ENCODE data around the gene TAF1C. TPM values are rescaled to one million over a fixed set of nuclear protein-coding genes. Genes with fewer than 3 reads are reported as not detected.

Gene TAF1C
- total RNA-seq, 1 experiment from 2014 or later, result 40.2 TPM

DNA sequence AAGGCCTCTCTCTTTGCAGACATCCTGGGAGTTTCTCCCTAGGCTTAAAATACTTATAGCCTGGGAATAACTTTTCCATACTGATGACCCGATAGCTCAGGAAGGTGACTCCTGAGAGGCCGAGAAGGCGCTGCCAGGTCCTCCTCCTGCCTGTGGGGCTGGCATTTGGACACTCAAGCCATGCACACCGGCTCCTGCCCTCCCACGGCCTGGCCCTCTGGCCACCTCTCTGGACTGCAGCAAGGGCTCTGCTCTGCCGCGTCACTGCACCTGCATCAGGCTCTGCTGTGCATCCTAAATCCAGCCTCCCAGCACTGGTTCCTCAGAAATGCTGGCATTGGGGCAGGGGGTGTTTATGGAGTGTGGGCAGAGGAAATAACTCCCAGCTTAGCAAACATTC lies 38.7 kb upstream of the TAF1C start:
- TF ChIP-seq EZH2 (IDR thresholded peaks at IDR 0.05; ENCODE audit: low read depth), result no peak
- TF ChIP-seq CTCF (conservative IDR thresholded peaks at IDR 0.05), result no peak
- DNase-seq, result no peak
- no peak overlapping the region for H3K4me2 ChIP-seq
- no peaks in the 10 kb centered on the region for H3K27me3 ChIP-seq (ENCODE audit: insufficient read depth, low read depth)
- H3K79me2 ChIP-seq (ENCODE audit: low read depth), result no peaks in the 10 kb centered on the region
- H2AFZ ChIP-seq, result no peak overlapping the region
- POLR2A ChIA-PET (ENCODE audit: unreplicated experiment), result no interaction called here
- H3K4me1 ChIP-seq (replicated peaks; ENCODE audit: insufficient read depth), result peaks cover 40% of the 10 kb centered on the region
- no peak overlapping the region for H3K27ac ChIP-seq
- H3K9me3 ChIP-seq (ENCODE audit: insufficient read depth, low read depth), result 0 out of 2 replicates have a peak, but pooled peaks cover 3% of the 10 kb centered on the region
- H3K4me3 ChIP-seq, result no peak overlapping the region
- intact Hi-C loops (cut with micrococcal nuclease; ENCODE audit: unreplicated experiment), result loop anchor here (5.0 kb wide), 1 partner anchor 277 kb away; the partner anchor contains the start of gene MEAK7
- H3K9me2 ChIP-seq (ENCODE audit: insufficient read depth), result no peaks in the 10 kb centered on the region
- no TSS peak for BruUV-seq (replicated peaks)
- no peaks in the 10 kb centered on the region for H3K36me3 ChIP-seq (ENCODE audit: low read depth)
- CTCF ChIA-PET, result no interaction called here
- no peaks in the 10 kb centered on the region for H4K20me1 ChIP-seq (ENCODE audit: insufficient read depth)
- peaks cover 30% of the 10 kb centered on the region for H3F3A ChIP-seq (ENCODE audit: insufficient read depth, low read depth)

DNA sequence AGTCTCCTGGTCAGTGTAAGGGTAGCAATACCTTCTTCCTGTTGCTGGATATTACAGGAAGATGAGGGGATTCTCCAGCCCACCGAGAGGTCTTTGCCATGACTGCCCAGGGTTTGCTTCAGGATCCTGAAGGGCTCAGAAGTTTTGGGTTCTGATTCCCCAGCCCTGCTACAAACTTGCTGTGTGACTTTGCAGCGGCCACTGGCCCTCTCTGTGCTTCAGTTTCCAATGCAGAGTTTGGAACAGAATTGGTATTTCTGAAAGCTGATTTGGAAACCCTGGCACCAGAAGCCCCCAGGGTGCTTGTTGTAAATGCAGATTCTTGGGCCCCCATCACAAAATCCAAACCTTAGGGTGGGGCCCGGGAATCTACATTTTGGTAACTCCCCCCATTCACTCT lies 38.3 kb upstream of the TAF1C start:
- H3K4me2 ChIP-seq, result no peak overlapping the region
- H3K9me2 ChIP-seq (ENCODE audit: insufficient read depth), result no peaks in the 10 kb centered on the region
- TF ChIP-seq EZH2 (IDR thresholded peaks at IDR 0.05; ENCODE audit: low read depth) (no peak), CTCF (conservative IDR thresholded peaks at IDR 0.05) (no peak)
- no peak overlapping the region for H3K4me3 ChIP-seq
- peaks cover 40% of the 10 kb centered on the region for H3K4me1 ChIP-seq (replicated peaks; ENCODE audit: insufficient read depth)
- H3K36me3 ChIP-seq (ENCODE audit: low read depth), result no peaks in the 10 kb centered on the region
- BruUV-seq (replicated peaks), result no TSS peak
- no peak for DNase-seq
- no peaks in the 10 kb centered on the region for H3K27me3 ChIP-seq (ENCODE audit: insufficient read depth, low read depth)
- ChIA-PET POLR2A (ENCODE audit: unreplicated experiment) (no interaction called here), CTCF (no interaction called here)
- H2AFZ ChIP-seq, result no peak overlapping the region
- no peak overlapping the region for H3K27ac ChIP-seq
- 0 out of 2 replicates have a peak, but pooled peaks cover 3% of the 10 kb centered on the region for H3K9me3 ChIP-seq (ENCODE audit: insufficient read depth, low read depth)
- H4K20me1 ChIP-seq (ENCODE audit: insufficient read depth), result no peaks in the 10 kb centered on the region
- intact Hi-C loops (cut with micrococcal nuclease; ENCODE audit: unreplicated experiment), result loop anchor here (5.0 kb wide), 1 partner anchor 277 kb away; the partner anchor contains the start of gene MEAK7
- peaks cover 30% of the 10 kb centered on the region for H3F3A ChIP-seq (ENCODE audit: insufficient read depth, low read depth)
- no peaks in the 10 kb centered on the region for H3K79me2 ChIP-seq (ENCODE audit: low read depth)

- ChIA-PET POLR2A (ENCODE audit: unreplicated experiment) (no interaction called here), CTCF (interaction anchor here (0.6 kb wide), 1 partner anchor 11 kb away, joined by 3 read pairs; no protein-coding TSS in a partner anchor)
These were observed 37.7 kb upstream of the TAF1C start for GRCh38 chr16:84224554-84224953.

More at GRCh38 chr16:84224554-84224953, 37.7 kb upstream of the TAF1C start:
- no peaks in the 10 kb centered on the region for H4K20me1 ChIP-seq (ENCODE audit: insufficient read depth)
- H3K4me2 ChIP-seq, result no peak overlapping the region
- no peaks in the 10 kb centered on the region for H3K36me3 ChIP-seq (ENCODE audit: low read depth)
- 0 out of 2 replicates have a peak, but pooled peaks cover 3% of the 10 kb centered on the region for H3K9me3 ChIP-seq (ENCODE audit: insufficient read depth, low read depth)
- no peaks in the 10 kb centered on the region for H3K27me3 ChIP-seq (ENCODE audit: insufficient read depth, low read depth)
- no peak for TF ChIP-seq EZH2 (IDR thresholded peaks at IDR 0.05; ENCODE audit: low read depth)
- no peak for TF ChIP-seq CTCF (conservative IDR thresholded peaks at IDR 0.05)
- DNase-seq, result no peak
- intact Hi-C loops (cut with micrococcal nuclease; ENCODE audit: unreplicated experiment), result no loop called here
- peaks cover 40% of the 10 kb centered on the region for H3K4me1 ChIP-seq (replicated peaks; ENCODE audit: insufficient read depth)
- no peak overlapping the region for H3K27ac ChIP-seq
- H3F3A ChIP-seq (ENCODE audit: insufficient read depth, low read depth), result peaks cover 27% of the 10 kb centered on the region
- H3K79me2 ChIP-seq (ENCODE audit: low read depth), result no peaks in the 10 kb centered on the region
- no peak overlapping the region for H3K4me3 ChIP-seq
- no TSS peak for BruUV-seq (replicated peaks)
- no peaks in the 10 kb centered on the region for H3K9me2 ChIP-seq (ENCODE audit: insufficient read depth)
- H2AFZ ChIP-seq, result no peak overlapping the region
